Measurements from ENCODE around the gene CCNC.

The CCNC gene

GRCh38 chr6:99568103-99568933 is at the start of gene CCNC:
Gene CCNC, minus strand, starts transcription at chr6:99568660. Its CDS starts 133 bp downstream, at chr6:99568527.
- peak; percentile 95 for DNase-seq

DNA sequence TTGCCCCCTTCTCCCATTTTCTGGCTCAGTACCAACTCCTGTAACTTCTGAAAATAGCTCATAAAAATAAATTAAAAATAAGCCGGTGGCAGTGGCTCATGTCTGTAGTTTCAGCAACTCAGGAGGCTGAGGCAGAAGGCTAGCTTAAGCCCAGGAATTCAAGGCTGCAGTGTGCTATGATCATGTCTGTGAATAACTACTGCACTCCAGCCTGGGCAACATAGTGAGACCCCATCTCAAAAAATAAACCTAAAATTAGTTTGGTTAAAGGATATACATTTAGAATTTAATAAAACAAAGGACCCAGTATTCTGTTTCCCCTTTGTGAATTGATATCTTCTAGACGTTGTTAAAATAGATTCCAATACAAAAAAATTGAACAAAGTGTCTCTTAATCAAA is 48.7 kb upstream of the CCNC start:
- no peak for DNase-seq

DNA sequence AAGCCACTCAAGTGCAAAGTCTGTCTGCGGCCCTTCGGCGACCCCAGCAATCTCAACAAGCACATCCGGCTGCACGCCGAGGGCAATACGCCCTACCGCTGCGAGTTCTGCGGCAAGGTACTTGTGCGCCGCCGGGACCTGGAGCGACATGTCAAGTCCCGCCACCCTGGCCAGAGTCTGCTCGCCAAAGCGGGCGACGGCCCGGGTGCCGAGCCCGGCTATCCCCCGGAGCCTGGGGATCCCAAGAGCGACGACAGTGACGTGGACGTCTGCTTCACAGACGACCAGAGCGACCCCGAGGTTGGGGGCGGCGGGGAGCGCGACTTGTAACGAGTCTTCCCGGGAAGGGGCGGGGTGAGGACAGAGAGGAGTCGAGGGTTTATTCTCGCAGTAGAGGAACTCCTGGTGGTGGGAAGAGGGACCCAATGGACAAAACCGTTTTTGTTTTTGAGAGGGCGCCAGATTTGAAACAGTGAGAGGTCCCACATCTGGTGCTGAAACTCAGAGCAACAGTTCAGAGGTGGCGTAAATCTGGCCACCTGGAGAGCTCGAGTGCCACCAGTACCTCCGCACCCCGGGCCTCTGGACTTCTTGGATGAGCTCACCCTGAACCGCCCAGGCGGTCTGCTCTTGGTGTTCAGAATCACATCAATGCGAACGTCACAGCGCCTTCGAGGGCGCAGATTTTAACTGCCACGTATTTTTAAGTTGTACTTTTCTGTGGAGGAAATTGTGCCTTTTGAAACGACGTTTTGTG is 46.1 kb upstream of the CCNC start:
- no peak for DNase-seq

GRCh38 chr6:99613705-99614429 is 45.4 kb upstream of the CCNC start:
- no peak for DNase-seq

GRCh38 chr6:99613409-99613704 is 44.9 kb upstream of the CCNC start:
- no peak for DNase-seq

- DNase-seq = no peak
Measured at GRCh38 chr6:99612551-99613408, 44.3 kb upstream of the CCNC start.

GRCh38 chr6:99611148-99611547 is 42.7 kb upstream of the CCNC start:
- DNase-seq = no peak

GRCh38 chr6:99609905-99610489 is 41.5 kb upstream of the CCNC start:
- no peak for DNase-seq

DNA sequence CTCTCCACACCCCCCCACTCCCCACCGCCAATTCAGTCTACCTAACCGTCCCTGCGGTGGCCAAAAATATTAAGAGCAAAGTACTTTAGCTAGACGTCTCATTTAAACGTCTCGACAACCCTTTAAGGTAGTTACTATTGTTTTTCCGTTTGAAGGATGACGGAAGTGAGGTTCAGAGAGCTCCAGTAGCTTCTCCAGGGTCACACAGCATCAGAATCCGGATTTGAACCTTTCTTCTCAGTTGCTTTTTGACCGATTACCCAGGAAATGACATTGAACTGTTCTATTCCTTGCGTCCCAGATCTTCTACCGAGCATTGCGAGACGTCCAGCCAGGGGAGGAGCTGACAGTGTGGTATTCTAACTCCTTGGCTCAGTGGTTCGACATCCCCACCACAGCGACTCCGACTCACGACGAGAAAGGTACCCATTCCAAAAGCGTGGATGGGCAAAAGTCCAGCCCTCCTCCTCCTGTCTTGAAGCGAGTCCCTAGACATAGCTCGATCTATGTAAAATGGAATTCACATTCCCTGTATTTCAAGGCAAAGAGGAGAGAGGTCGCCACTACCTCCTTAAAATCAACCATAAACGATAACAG is 40.5 kb upstream of the CCNC start:
- DNase-seq = no peak

GRCh38 chr6:99608059-99608885 is 39.8 kb upstream of the CCNC start:
- no peak for DNase-seq

- no peak for DNase-seq
Measured at GRCh38 chr6:99607416-99608036, 39.1 kb upstream of the CCNC start.

DNA sequence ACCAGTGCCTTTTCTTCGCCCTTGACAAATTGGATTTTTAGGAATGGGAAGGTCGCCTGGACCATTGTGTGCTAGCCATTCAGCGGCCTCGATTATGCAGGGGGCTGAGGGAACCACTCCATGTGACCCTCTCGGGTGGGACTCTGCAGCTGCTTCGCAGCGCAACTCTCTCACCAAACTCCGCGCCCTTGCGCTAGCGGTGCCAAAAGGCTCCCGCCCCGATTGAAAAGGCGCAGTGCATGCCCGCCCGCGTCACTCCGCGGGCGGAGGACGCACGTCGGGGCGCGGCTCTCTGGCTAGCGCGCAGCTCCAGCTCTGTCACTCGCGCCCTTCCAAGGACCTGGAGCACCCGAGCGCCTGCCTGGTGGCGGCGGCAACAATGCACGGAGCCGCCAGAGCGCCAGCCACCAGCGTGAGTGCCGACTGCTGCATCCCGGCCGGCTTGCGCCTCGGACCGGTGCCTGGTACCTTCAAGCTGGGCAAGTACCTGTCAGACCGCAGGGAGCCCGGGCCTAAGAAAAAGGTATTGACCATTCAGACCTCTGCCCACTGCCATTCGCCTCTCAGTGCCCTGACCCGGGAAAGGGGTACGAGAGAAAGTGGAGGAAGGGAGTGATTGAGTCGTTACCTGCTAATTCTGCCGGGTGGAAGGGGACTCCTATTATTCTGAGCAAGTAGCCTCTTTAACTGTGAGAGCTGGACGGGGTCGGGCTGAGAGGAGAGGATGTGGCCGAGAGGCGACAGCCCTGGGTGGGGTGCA is 38.4 kb upstream of the CCNC start, which contains the start of gene PRDM13:
TSS of gene PRDM13 (plus strand) at position 178 of the 760 bp plus-strand sequence. CDS start at position 380, 202 bp downstream.
- no peak for DNase-seq

GRCh38 chr6:99605911-99606655 is 37.6 kb upstream of the CCNC start:
- no peak for DNase-seq

- no peak for DNase-seq
Measured at GRCh38 chr6:99605074-99605734, 36.7 kb upstream of the CCNC start.

DNA sequence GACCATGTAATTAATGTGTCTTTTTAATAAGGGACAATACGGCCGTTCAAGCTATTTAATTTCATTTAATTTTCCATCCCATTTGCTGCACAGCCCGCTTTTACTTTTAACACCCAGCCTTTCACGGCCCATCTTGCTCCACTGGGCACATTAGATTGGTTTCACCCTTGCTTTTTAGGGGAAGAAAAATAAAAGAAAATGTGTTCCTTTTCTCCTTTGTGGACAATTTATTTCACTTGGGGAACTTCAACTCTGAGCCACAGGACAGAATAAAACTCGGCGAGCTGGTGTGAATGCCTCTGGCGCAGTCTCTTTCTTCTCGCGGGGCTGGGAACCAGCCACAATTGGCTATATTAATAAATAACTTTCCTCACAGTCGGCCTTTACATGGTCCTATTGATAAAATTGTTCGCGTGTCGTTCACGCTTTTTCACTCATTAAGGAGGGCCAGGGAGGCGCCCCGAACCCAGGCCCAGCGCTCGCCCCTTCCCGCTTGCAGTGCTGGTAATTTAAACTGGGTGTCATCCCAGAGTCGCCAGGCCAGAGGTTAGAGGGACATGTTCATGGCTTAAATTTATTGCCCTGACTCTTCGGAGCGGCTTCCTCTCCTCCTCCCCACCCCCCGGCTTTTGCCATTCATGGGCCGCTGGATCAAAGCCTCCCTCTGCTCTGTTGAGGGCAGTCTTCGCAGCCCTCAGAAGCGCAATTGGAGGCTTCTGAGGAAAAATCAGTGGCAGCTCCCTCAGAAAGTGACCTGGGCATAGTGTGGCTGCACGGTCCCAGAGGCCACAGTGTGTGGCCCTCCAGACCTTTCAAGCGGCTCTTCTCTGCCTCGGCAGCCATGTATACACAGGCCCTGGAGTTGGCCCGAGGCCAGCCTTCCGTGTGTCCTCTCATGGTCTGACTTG is 36.0 kb upstream of the CCNC start:
- no peak for DNase-seq

DNA sequence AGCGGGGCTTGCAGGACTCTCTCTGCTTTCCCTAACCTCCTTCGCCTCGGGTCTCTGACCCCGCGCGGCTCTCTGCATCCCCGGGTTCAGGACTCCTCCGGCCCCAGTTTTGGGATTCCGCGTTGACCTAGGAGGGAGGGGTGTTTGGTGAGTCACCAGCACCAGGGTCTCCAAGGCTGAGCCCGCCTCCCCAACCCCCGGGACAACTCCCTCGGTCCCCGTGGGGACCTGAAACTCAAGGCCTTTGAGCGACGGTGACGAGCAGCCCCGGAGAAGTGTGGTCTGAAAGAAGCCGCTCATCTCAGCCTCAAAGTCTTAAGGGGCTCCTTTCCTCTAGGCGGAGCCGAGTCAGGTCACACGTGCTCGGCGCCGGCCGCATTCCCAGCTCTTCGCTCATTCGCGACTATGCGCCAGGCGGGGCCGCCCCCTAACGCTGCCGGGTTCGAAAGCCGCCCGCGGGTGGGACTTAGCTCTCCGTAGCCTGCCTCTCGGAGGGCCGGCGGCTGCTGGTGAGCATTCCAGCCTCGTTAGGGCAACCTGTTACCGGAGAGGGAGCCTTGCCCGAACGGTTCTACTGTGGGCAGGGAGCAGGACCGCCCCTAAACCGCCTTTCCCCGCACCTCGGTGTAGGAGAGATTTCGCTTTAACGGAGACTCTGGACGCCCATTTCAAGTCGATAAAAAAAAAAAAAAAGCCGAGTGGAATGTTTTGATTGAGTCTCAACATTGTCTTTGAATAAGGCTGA is 35.1 kb upstream of the CCNC start:
- no peak for DNase-seq

Data from T1000 (cell line).